ENCODE data around the gene JAGN1.

JAGN1 gene

DNA sequence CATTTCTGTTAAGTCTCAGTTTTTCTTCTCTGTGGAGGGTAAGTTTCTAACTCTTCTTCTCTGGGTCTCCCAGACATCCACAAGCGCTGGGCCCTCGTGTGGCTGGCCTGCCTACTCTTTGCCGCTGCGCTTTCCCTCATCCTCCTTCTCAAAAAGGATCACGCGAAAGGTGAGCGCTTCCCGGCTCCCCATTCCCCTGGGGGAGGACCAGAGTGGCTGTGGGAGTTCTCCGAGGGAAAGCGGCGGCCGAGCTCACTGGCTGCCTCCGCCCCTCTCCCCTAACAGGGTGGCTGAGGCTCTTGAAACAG is 42.1 kb downstream of the JAGN1 start:
- no peak for DNase-seq
- Histone ChIP-seq H3K4me3 (ENCODE audit: control insufficient read depth in 1 of 7, extremely low read depth in 1 of 7, insufficient read depth in 4 of 7, low read depth in 2 of 7, low read length in 6 of 7) (peak overlapping the region; percentile 6 to 87 (median 76)), H3K36me3 (ENCODE audit: control insufficient read depth in 4 of 4, insufficient read depth in 4 of 4, low read length in 3 of 4) (peaks cover 4 to 23% (median 11%) of the 10 kb centered on the region in 4 experiments), H3K9me3 (ENCODE audit: control extremely low read depth in 1 of 5, control insufficient read depth in 4 of 5, insufficient read depth in 2 of 5, low read depth in 1 of 5, low read length in 4 of 5) (peaks cover 0 to 4% (median 0%) of the 10 kb centered on the region in 5 experiments), H3K27ac (ENCODE audit: insufficient read depth in 1 of 2, low read depth in 1 of 2, low read length in 2 of 2, poor library complexity in 1 of 2, severe bottlenecking in 2 of 2) (peak overlapping the region; percentile 72 to 99), H3K4me1 (ENCODE audit: control extremely low read depth in 1 of 4, control insufficient read depth in 4 of 4, insufficient read depth in 4 of 4, low read length in 3 of 4) (peaks cover 5 to 31% (median 26%) of the 10 kb centered on the region in 4 experiments), H3K27me3 (replicated peaks in 2 of 5; ENCODE audit: control insufficient read depth in 4 of 5, insufficient read depth in 5 of 5, low read length in 4 of 5) (no peaks in the 10 kb centered on the region)
- POLR2A ChIA-PET = interaction anchor here (0.6 to 2.9 kb wide), 17 partner anchors 10 to 388 kb away, joined by 3 to 21 read pairs (median 6); partner anchors contain the start of genes EMC3, IL17RC, IL17RE and RPUSD3
- CTCF ChIA-PET = interaction anchor here (0.6 to 4.1 kb wide), 32 partner anchors 8 to 367 kb away, joined by 3 to 22 read pairs (median 4); partner anchors contain the start of genes FANCD2, IL17RC, IL17RE and JAGN1
- WGBS (ENCODE audit: insufficient coverage) = 10% methylated on average over 7 of the region's 13 CpGs

- H3K4me1 ChIP-seq (ENCODE audit: control extremely low read depth in 1 of 4, control insufficient read depth in 4 of 4, insufficient read depth in 4 of 4, low read length in 3 of 4) = peaks cover 5 to 31% (median 26%) of the 10 kb centered on the region in 4 experiments
- WGBS (ENCODE audit: insufficient coverage) = under 1% methylated on average over 51 of the region's 77 CpGs
- POLR2A ChIA-PET = interaction anchor here (0.6 to 2.9 kb wide), 22 partner anchors 9 to 387 kb away, joined by 3 to 21 read pairs (median 4); partner anchors contain the start of genes EMC3, FANCD2, IL17RC and IL17RE
- H3K27ac ChIP-seq (ENCODE audit: insufficient read depth in 1 of 2, low read depth in 1 of 2, low read length in 2 of 2, poor library complexity in 1 of 2, severe bottlenecking in 2 of 2) = peak overlapping the region; percentile 98 to 99
- H3K4me3 ChIP-seq (ENCODE audit: control insufficient read depth in 1 of 7, extremely low read depth in 1 of 7, insufficient read depth in 4 of 7, low read depth in 2 of 7, low read length in 6 of 7) = peak overlapping the region; percentile 19 to 87 (median 76)
- CTCF ChIA-PET = interaction anchor here (0.6 to 4.1 kb wide), 34 partner anchors 8 to 367 kb away, joined by 3 to 22 read pairs (median 4); partner anchors contain the start of genes FANCD2, IL17RC, IL17RE and JAGN1
- H3K9me3 ChIP-seq (ENCODE audit: control extremely low read depth in 1 of 5, control insufficient read depth in 4 of 5, insufficient read depth in 2 of 5, low read depth in 1 of 5, low read length in 4 of 5) = peaks cover 0 to 4% (median 0%) of the 10 kb centered on the region in 5 experiments
- DNase-seq = peak; percentile 90 to 94 (median 94)
- peaks cover 6 to 28% (median 15%) of the 10 kb centered on the region in 4 experiments for H3K36me3 ChIP-seq (ENCODE audit: control insufficient read depth in 4 of 4, insufficient read depth in 4 of 4, low read length in 3 of 4)
- H3K27me3 ChIP-seq (replicated peaks in 2 of 5; ENCODE audit: control insufficient read depth in 4 of 5, insufficient read depth in 5 of 5, low read length in 4 of 5) = no peaks in the 10 kb centered on the region
These were observed 42.6 kb downstream of the JAGN1 start for GRCh38 chr3:9932843-9933560.

GRCh38 chr3:9933561-9934234 is 43.3 kb downstream of the JAGN1 start, which contains the start of gene CRELD1:
Gene CRELD1, plus strand, starts transcription at chr3:9933834. Its CDS starts 605 bp downstream, at chr3:9934439.
- Histone ChIP-seq H3K4me3 (ENCODE audit: control insufficient read depth in 1 of 7, extremely low read depth in 1 of 7, insufficient read depth in 4 of 7, low read depth in 2 of 7, low read length in 6 of 7) (peak within 1 kb of the TSS; percentile 27 to 87 (median 76)), H3K36me3 (ENCODE audit: control insufficient read depth in 4 of 4, insufficient read depth in 4 of 4, low read length in 3 of 4) (peaks cover 6 to 29% (median 16%) of the 10 kb centered on the region in 4 experiments), H3K9me3 (ENCODE audit: control extremely low read depth in 1 of 5, control insufficient read depth in 4 of 5, insufficient read depth in 2 of 5, low read depth in 1 of 5, low read length in 4 of 5) (peaks cover 0 to 4% (median 0%) of the 10 kb centered on the region in 5 experiments), H3K27ac (ENCODE audit: insufficient read depth in 1 of 2, low read depth in 1 of 2, low read length in 2 of 2, poor library complexity in 1 of 2, severe bottlenecking in 2 of 2) (peak within 1 kb of the TSS; percentile 98 to 99), H3K4me1 (ENCODE audit: control extremely low read depth in 1 of 4, control insufficient read depth in 4 of 4, insufficient read depth in 4 of 4, low read length in 3 of 4) (peaks cover 5 to 31% (median 26%) of the 10 kb centered on the region in 4 experiments), H3K27me3 (replicated peaks in 2 of 5; ENCODE audit: control insufficient read depth in 4 of 5, insufficient read depth in 5 of 5, low read length in 4 of 5) (no peaks in the 10 kb centered on the region)
- ChIA-PET CTCF (interaction anchor here (1.0 to 4.1 kb wide), 20 partner anchors 9 to 93 kb away, joined by 3 to 22 read pairs (median 5); partner anchors contain the start of genes IL17RE, JAGN1 and PRRT3), POLR2A (interaction anchor here (0.6 to 2.9 kb wide), 18 partner anchors 9 to 387 kb away, joined by 3 to 21 read pairs (median 5); partner anchors contain the start of genes EMC3, FANCD2, IL17RC and RPUSD3)
- WGBS (ENCODE audit: insufficient coverage) = under 1% methylated on average over 46 of the region's 50 CpGs
- DNase-seq = peak; percentile 95 to 98 (median 98)

DNA sequence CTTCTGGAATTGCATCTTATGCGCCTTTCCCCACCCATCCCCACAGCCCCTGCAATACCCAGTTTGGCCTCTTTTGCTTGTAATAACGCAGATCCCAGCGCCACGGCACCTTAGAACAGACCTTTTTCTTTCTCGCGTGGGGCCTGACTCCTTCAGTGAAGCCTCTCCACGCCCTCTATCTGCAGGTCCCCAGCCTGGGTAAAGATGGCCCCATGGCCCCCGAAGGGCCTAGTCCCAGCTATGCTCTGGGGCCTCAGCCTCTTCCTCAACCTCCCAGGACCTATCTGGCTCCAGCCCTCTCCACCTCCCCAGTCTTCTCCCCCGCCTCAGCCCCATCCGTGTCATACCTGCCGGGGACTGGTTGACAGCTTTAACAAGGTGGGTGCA is 43.8 kb downstream of the JAGN1 start:
- CTCF ChIA-PET = interaction anchor here (1.1 to 2.9 kb wide), 6 partner anchors 11 to 63 kb away, joined by 3 to 15 read pairs (median 6); partner anchors contain the start of gene PRRT3
- POLR2A ChIA-PET = interaction anchor here (0.7 to 2.9 kb wide), 4 partner anchors 8 to 43 kb away, joined by 3 to 21 read pairs (median 12); no protein-coding TSS in a partner anchor
- peaks cover 5 to 31% (median 26%) of the 10 kb centered on the region in 4 experiments for H3K4me1 ChIP-seq (ENCODE audit: control extremely low read depth in 1 of 4, control insufficient read depth in 4 of 4, insufficient read depth in 4 of 4, low read length in 3 of 4)
- H3K4me3 ChIP-seq (ENCODE audit: control insufficient read depth in 1 of 7, extremely low read depth in 1 of 7, insufficient read depth in 4 of 7, low read depth in 2 of 7, low read length in 6 of 7) = peak overlapping the region; percentile 27 to 87 (median 76)
- H3K27ac ChIP-seq (ENCODE audit: insufficient read depth in 1 of 2, low read depth in 1 of 2, low read length in 2 of 2, poor library complexity in 1 of 2, severe bottlenecking in 2 of 2) = peak overlapping the region; percentile 98 to 99
- H3K9me3 ChIP-seq (ENCODE audit: control extremely low read depth in 1 of 5, control insufficient read depth in 4 of 5, insufficient read depth in 2 of 5, low read depth in 1 of 5, low read length in 4 of 5) = peaks cover 0 to 4% (median 0%) of the 10 kb centered on the region in 5 experiments
- peaks cover 6 to 29% (median 16%) of the 10 kb centered on the region in 4 experiments for H3K36me3 ChIP-seq (ENCODE audit: control insufficient read depth in 4 of 4, insufficient read depth in 4 of 4, low read length in 3 of 4)
- 15% methylated on average over 11 of the region's 11 CpGs for WGBS (ENCODE audit: insufficient coverage)
- H3K27me3 ChIP-seq (replicated peaks in 2 of 5; ENCODE audit: control insufficient read depth in 4 of 5, insufficient read depth in 5 of 5, low read length in 4 of 5) = no peaks in the 10 kb centered on the region
- DNase-seq = peak; percentile 76 to 85 (median 82)

- Histone ChIP-seq H3K36me3 (ENCODE audit: control insufficient read depth in 4 of 4, insufficient read depth in 4 of 4, low read length in 3 of 4) (peaks cover 6 to 29% (median 16%) of the 10 kb centered on the region in 4 experiments), H3K27me3 (replicated peaks in 2 of 5; ENCODE audit: control insufficient read depth in 4 of 5, insufficient read depth in 5 of 5, low read length in 4 of 5) (no peaks in the 10 kb centered on the region), H3K4me1 (ENCODE audit: control extremely low read depth in 1 of 4, control insufficient read depth in 4 of 4, insufficient read depth in 4 of 4, low read length in 3 of 4) (peaks cover 5 to 31% (median 26%) of the 10 kb centered on the region in 4 experiments), H3K4me3 (ENCODE audit: control insufficient read depth in 1 of 7, extremely low read depth in 1 of 7, insufficient read depth in 4 of 7, low read depth in 2 of 7, low read length in 6 of 7) (peak overlapping the region in 2 of 7 experiments; percentile 23 to 86), H3K27ac (ENCODE audit: insufficient read depth in 1 of 2, low read depth in 1 of 2, low read length in 2 of 2, poor library complexity in 1 of 2, severe bottlenecking in 2 of 2) (peak overlapping the region in 1 of 2 experiments; percentile 99), H3K9me3 (ENCODE audit: control extremely low read depth in 1 of 5, control insufficient read depth in 4 of 5, insufficient read depth in 2 of 5, low read depth in 1 of 5, low read length in 4 of 5) (peaks cover 0 to 4% (median 0%) of the 10 kb centered on the region in 5 experiments)
- no peak for DNase-seq
- POLR2A ChIA-PET = interaction anchor here (0.6 to 2.9 kb wide), 3 partner anchors 11 to 42 kb away, joined by 3 to 21 read pairs (median 5); no protein-coding TSS in a partner anchor
- WGBS (ENCODE audit: insufficient coverage) = 90% methylated on average over 3 of the region's 4 CpGs
- CTCF ChIA-PET = interaction anchor here (1.2 to 1.8 kb wide), 4 partner anchors 10 to 42 kb away, joined by 3 to 9 read pairs (median 4); no protein-coding TSS in a partner anchor
These were observed 44.6 kb downstream of the JAGN1 start for GRCh38 chr3:9934993-9935392.

GRCh38 chr3:9935966-9936510 is 45.6 kb downstream of the JAGN1 start:
- Histone ChIP-seq H3K36me3 (ENCODE audit: control insufficient read depth in 4 of 4, insufficient read depth in 4 of 4, low read length in 3 of 4) (peaks cover 6 to 29% (median 19%) of the 10 kb centered on the region in 4 experiments), H3K4me1 (ENCODE audit: control extremely low read depth in 1 of 4, control insufficient read depth in 4 of 4, insufficient read depth in 4 of 4, low read length in 3 of 4) (peaks cover 5 to 31% (median 26%) of the 10 kb centered on the region in 4 experiments), H3K9me3 (ENCODE audit: control extremely low read depth in 1 of 5, control insufficient read depth in 4 of 5, insufficient read depth in 2 of 5, low read depth in 1 of 5, low read length in 4 of 5) (no peaks in the 10 kb centered on the region), H3K27ac (ENCODE audit: insufficient read depth in 1 of 2, low read depth in 1 of 2, low read length in 2 of 2, poor library complexity in 1 of 2, severe bottlenecking in 2 of 2) (no peak overlapping the region), H3K4me3 (ENCODE audit: control insufficient read depth in 1 of 7, extremely low read depth in 1 of 7, insufficient read depth in 4 of 7, low read depth in 2 of 7, low read length in 6 of 7) (no peak overlapping the region), H3K27me3 (replicated peaks in 2 of 5; ENCODE audit: control insufficient read depth in 4 of 5, insufficient read depth in 5 of 5, low read length in 4 of 5) (no peaks in the 10 kb centered on the region)
- ChIA-PET CTCF (interaction anchor here (1.4 to 1.8 kb wide), 2 partner anchors 10 to 14 kb away, joined by 4 to 9 read pairs; no protein-coding TSS in a partner anchor), POLR2A (interaction anchor here (0.6 kb wide), 1 partner anchor 440 kb away, joined by 4 read pairs; no protein-coding TSS in a partner anchor)
- WGBS (ENCODE audit: insufficient coverage) = 100% methylated on average over 1 of the region's 5 CpGs
- no peak for DNase-seq
